GM19468 (cell line): ENCODE data around the gene PEAK1.
"Not testable (repeated sequence)": the region's sequence is repeated elsewhere in the genome, so short reads cannot be mapped to it uniquely, and the experiment has no call there.

Experiments
- ATAC-seq: cut with Tn5 transposase; IDR thresholded peaks from one replicate; pipeline ENCODE4 v1.9.1; 2021; ENCODE audit warnings: mild to moderate bottlenecking, moderate library complexity, moderate number of reproducible peaks; ENCODE audit not compliant: unreplicated experiment; ENCODE audit errors: extremely low read depth

PEAK1 gene

GRCh38 chr15:77409259-77410156 lies 10.4 kb downstream of the PEAK1 start:
- ATAC-seq: peak; percentile 40

- ATAC-seq: no peak
Observed at GRCh38 chr15:77406846-77407245, 13.1 kb downstream of the PEAK1 start.

- ATAC-seq: not testable (repeated sequence)
Observed at GRCh38 chr15:77406173-77406759, 13.6 kb downstream of the PEAK1 start.

GRCh38 chr15:77402740-77403379 lies 17.0 kb downstream of the PEAK1 start:
- ATAC-seq: no peak

- ATAC-seq: no peak
Observed at GRCh38 chr15:77400258-77400657, 19.6 kb downstream of the PEAK1 start.

GRCh38 chr15:77398927-77399326 lies 21.0 kb downstream of the PEAK1 start:
- ATAC-seq: no peak

- no peak for ATAC-seq
Observed at GRCh38 chr15:77396692-77397091, 23.2 kb downstream of the PEAK1 start.

- ATAC-seq: no peak
Observed at GRCh38 chr15:77395013-77395774, 24.7 kb downstream of the PEAK1 start.

- ATAC-seq: no peak
Observed at GRCh38 chr15:77393471-77393840, 26.4 kb downstream of the PEAK1 start.

- ATAC-seq: no peak
Observed at GRCh38 chr15:77392762-77393470, 27.0 kb downstream of the PEAK1 start.

GRCh38 chr15:77391372-77391951 lies 28.4 kb downstream of the PEAK1 start:
- ATAC-seq: no peak

- no peak for ATAC-seq
Observed at GRCh38 chr15:77387365-77388105, 32.4 kb downstream of the PEAK1 start.

- no peak for ATAC-seq
Observed at GRCh38 chr15:77386626-77387025, 33.3 kb downstream of the PEAK1 start.

GRCh38 chr15:77384589-77385359 lies 35.1 kb downstream of the PEAK1 start:
- no peak for ATAC-seq

- no peak for ATAC-seq
Observed at GRCh38 chr15:77384086-77384485, 35.8 kb downstream of the PEAK1 start.

- ATAC-seq: no peak
Observed at GRCh38 chr15:77380033-77380432, 39.9 kb downstream of the PEAK1 start.

GRCh38 chr15:77376770-77377169 lies 43.1 kb downstream of the PEAK1 start:
- ATAC-seq: no peak

GRCh38 chr15:77375133-77375532 lies 44.8 kb downstream of the PEAK1 start:
- no peak for ATAC-seq
